CD14-positive monocyte (primary cell): ENCODE results near the gene CCDC93. TPM values are rescaled to one million over a fixed set of nuclear protein-coding genes. Genes with fewer than 3 reads are reported as not detected.

Experiments
- DNase-seq, 3 donors: peaks; one replicate each; pipeline ENCODE4 v3.0.0-alpha.2; 2011 to 2022
- H2AFZ ChIP-seq: 2 replicates; pipeline ENCODE4 v1.6.0; 2012; ENCODE audit warnings: mild to moderate bottlenecking, low read depth, low read length, inconsistent platforms; ENCODE audit not compliant: insufficient read depth, poor library complexity, severe bottlenecking
- H3K27ac ChIP-seq, 2 donors: 1 replicate in 1 of 2; 2 replicates in 1 of 2; pipeline ENCODE4 v1.5.1; 2012 to 2013; ENCODE audit warnings: low read length in 2 of 2, control low read depth in 1 of 2, inconsistent platforms in 1 of 2, low read depth in 1 of 2, mild to moderate bottlenecking in 1 of 2
- H3K27me3 ChIP-seq, 2 donors: one replicate each; pipeline versions ENCODE4 v1.6.0 to v1.6.1; 2011 to 2013; ENCODE audit warnings: low read length in 2 of 2; ENCODE audit not compliant: control insufficient read depth in 2 of 2, insufficient read depth in 2 of 2
- H3K36me3 ChIP-seq, 2 donors: replicated peaks in 1 of 2; 1 replicate in 1 of 2; 2 replicates in 1 of 2; pipeline versions ENCODE4 v1.5.1 to v1.6.1; 2012 to 2013; ENCODE audit warnings: low read length in 2 of 2, control low read depth in 1 of 2, inconsistent platforms in 1 of 2, mild to moderate bottlenecking in 1 of 2; ENCODE audit not compliant: insufficient read depth in 2 of 2, control insufficient read depth in 1 of 2
- H3K4me1 ChIP-seq, 2 donors: 1 replicate in 1 of 2; 2 replicates in 1 of 2; pipeline versions ENCODE4 v1.5.1 to v1.6.1; 2012 to 2013; ENCODE audit warnings: low read length in 2 of 2, control low read depth in 1 of 2, inconsistent platforms in 1 of 2, mild to moderate bottlenecking in 1 of 2, moderate library complexity in 1 of 2; ENCODE audit not compliant: insufficient read depth in 2 of 2, control insufficient read depth in 1 of 2
- H3K4me2 ChIP-seq: replicated peaks from 2 replicates; pipeline ENCODE3; 2012; ENCODE audit warnings: low read length, moderate library complexity, mild to moderate bottlenecking; ENCODE audit not compliant: poor library complexity, severe bottlenecking; ENCODE audit errors: extremely low read depth
- H3K4me3 ChIP-seq, 3 experiments: fragments of 200-600 bp in 1 of 3; sonication (generic) in 1 of 3; replicated peaks in 1 of 3; 1 replicate in 2 of 3; 2 replicates in 1 of 3; pipeline ENCODE4 v1.5.1; 2011 to 2013; ENCODE audit warnings: low read length in 3 of 3, mild to moderate bottlenecking in 3 of 3, control low read depth in 2 of 3, low read depth in 2 of 3, inconsistent platforms in 1 of 3, moderate library complexity in 1 of 3
- H3K79me2 ChIP-seq: 2 replicates; pipeline ENCODE4 v1.6.0; 2012; ENCODE audit warnings: mild to moderate bottlenecking, control low read depth, inconsistent platforms, low read length, moderate library complexity; ENCODE audit not compliant: insufficient read depth
- H3K9ac ChIP-seq: 2 replicates; pipeline ENCODE4 v1.6.0; 2017; ENCODE audit warnings: low read length, mild to moderate bottlenecking; ENCODE audit not compliant: insufficient read depth, poor library complexity, severe bottlenecking
- H3K9me3 ChIP-seq, 2 donors: replicated peaks in 1 of 2; 1 replicate in 1 of 2; 2 replicates in 1 of 2; pipeline versions ENCODE4 v1.5.1 to v1.6.1; 2012 to 2013; ENCODE audit warnings: low read length in 2 of 2, control low read depth in 1 of 2; ENCODE audit not compliant: control insufficient read depth in 1 of 2, insufficient read depth in 1 of 2
- H4K20me1 ChIP-seq: 2 replicates; pipeline ENCODE4 v1.6.0; 2012; ENCODE audit warnings: mild to moderate bottlenecking, low read length, control low read depth, moderate library complexity; ENCODE audit not compliant: insufficient read depth
- H3K27ac Mint-ChIP-seq, 7 donors: one replicate each; pipeline ENCODE4 v1.8.0; 2020; ENCODE audit warnings: mild to moderate bottlenecking in 7 of 7, mixed read lengths in 7 of 7, moderate library complexity in 6 of 7, inconsistent platforms in 2 of 7
- H3K27me3 Mint-ChIP-seq, 3 donors: one replicate each; pipeline ENCODE4 v1.8.0; 2021 to 2022; ENCODE audit warnings: low read depth in 3 of 3, mild to moderate bottlenecking in 3 of 3, mixed read lengths in 3 of 3, moderate library complexity in 3 of 3, inconsistent platforms in 1 of 3
- H3K36me3 Mint-ChIP-seq, 2 donors: one replicate each; pipeline ENCODE4 v1.8.0; 2020; ENCODE audit warnings: mixed read lengths in 2 of 2, inconsistent platforms in 1 of 2, mild to moderate bottlenecking in 1 of 2
- H3K4me1 Mint-ChIP-seq: one replicate; pipeline ENCODE4 v1.8.0; 2020; ENCODE audit warnings: mild to moderate bottlenecking, mixed read lengths
- H3K4me3 Mint-ChIP-seq, 2 donors: one replicate each; pipeline ENCODE4 v1.8.0; 2020; ENCODE audit warnings: mild to moderate bottlenecking in 2 of 2, mixed read lengths in 2 of 2, moderate library complexity in 1 of 2
- H3K9me3 Mint-ChIP-seq, 7 donors: one replicate each; pipeline ENCODE4 v1.8.0; 2020 to 2022; ENCODE audit warnings: mixed read lengths in 7 of 7, mild to moderate bottlenecking in 6 of 7, moderate library complexity in 6 of 7, inconsistent platforms in 2 of 7
- CTCF ChIP-seq: fragments of 200-600 bp; IDR thresholded peaks from one replicate; pipeline ENCODE4 v1.8.0; 2022; ENCODE audit warnings: antibody characterized with exemption, mild to moderate bottlenecking
- WGBS: methylation state at CpG from one replicate; pipeline ENCODE4 v1.1.5; 2013; ENCODE audit warnings: missing lambda C conversion rate; ENCODE audit not compliant: insufficient coverage; 5-methylcytosine and 5-hydroxymethylcytosine counted together
- intact Hi-C, 2 donors: fragments of 100-400 bp; cut with micrococcal nuclease; formaldehyde crosslinking; loops; one replicate each; pipeline versions ENCODE4 v1.15.0 to v1.15.1; 2023
- polyA plus RNA-seq, 3 donors: library from polyadenylated mRNA; depleted of rRNA in 1 of 3; unstranded in 2 of 3; stranded (reverse) in 1 of 3; fragments of 300-500 nt in 2 of 3; fragments of >200 nt in 1 of 3; fragmentation: Illumina TruSeq in 2 of 3; gene quantifications; 1 replicate in 2 of 3; 2 replicates in 1 of 3; pipeline ENCODE4 v1.2.3, GENCODE V29; 2012 to 2021

Gene CCDC93
- polyA plus RNA-seq, 3 donors = 2.5 to 20.7 (median 5.8) TPM

- Histone ChIP-seq H3K27ac (peak overlapping the region; percentile 83 to 93), H2AFZ (no peak overlapping the region), H3K4me1 (peaks cover 33 to 34% of the 10 kb centered on the region in 2 donors), H4K20me1 (peaks cover 23% of the 10 kb centered on the region), H3K4me2 (peak overlapping the region; percentile 33), H3K9me3 (no peaks in the 10 kb centered on the region), H3K9ac (peak overlapping the region; percentile 30), H3K36me3 (peaks cover 32 to 72% of the 10 kb centered on the region in 2 donors), H3K79me2 (peaks cover 23% of the 10 kb centered on the region), H3K27me3 (no peaks in the 10 kb centered on the region), H3K4me3 (no peak overlapping the region)
- H3K9me3 Mint-ChIP-seq = no peaks in the 10 kb centered on the region
- intact Hi-C loops = no loop called here
- peak; percentile 82 to 97 (median 95) for DNase-seq
- peak overlapping the region in 1 of 2 donors; percentile 69 for H3K4me3 Mint-ChIP-seq
- H3K36me3 Mint-ChIP-seq = peaks cover 62 to 68% of the 10 kb centered on the region in 2 donors
- H3K4me1 Mint-ChIP-seq = peaks cover 31% of the 10 kb centered on the region
- WGBS = 9% methylated on average over 4 of the region's 5 CpGs
- H3K27me3 Mint-ChIP-seq = peaks cover 0 to 4% (median 0%) of the 10 kb centered on the region in 3 donors
- no peak for TF ChIP-seq CTCF
- peak overlapping the region; percentile 93 to 98 (median 97) for H3K27ac Mint-ChIP-seq
Observed at GRCh38 chr2:117980783-117981676, 32.8 kb downstream of the CCDC93 start.

GRCh38 chr2:117979911-117980701 lies 33.8 kb downstream of the CCDC93 start:
- Mint-ChIP-seq H3K27ac (peak overlapping the region; percentile 93 to 98 (median 97)), H3K27me3 (peaks cover 0 to 4% (median 0%) of the 10 kb centered on the region in 3 donors), H3K4me1 (peaks cover 31% of the 10 kb centered on the region), H3K36me3 (peaks cover 64 to 69% of the 10 kb centered on the region in 2 donors), H3K4me3 (no peak overlapping the region), H3K9me3 (no peaks in the 10 kb centered on the region)
- Histone ChIP-seq H3K4me2 (peak overlapping the region; percentile 57), H3K79me2 (peaks cover 23% of the 10 kb centered on the region), H3K4me3 (peak overlapping the region in 1 of 3 experiments; percentile 21), H3K4me1 (peaks cover 33 to 34% of the 10 kb centered on the region in 2 donors), H3K27me3 (no peaks in the 10 kb centered on the region), H4K20me1 (peaks cover 25% of the 10 kb centered on the region), H3K9ac (peak overlapping the region; percentile 30), H3K36me3 (peaks cover 32 to 72% of the 10 kb centered on the region in 2 donors), H2AFZ (no peak overlapping the region), H3K9me3 (no peaks in the 10 kb centered on the region), H3K27ac (peak overlapping the region; percentile 56 to 93)
- WGBS = 6% methylated on average over 2 of the region's 6 CpGs
- DNase-seq = peak; percentile 25 to 82 (median 75)
- no peak for TF ChIP-seq CTCF
- intact Hi-C loops = loop anchor here in 1 of 2 donors (2.0 kb wide), 1 partner anchor 35 kb away; the partner anchor contains the start of gene CCDC93
